GM19238 (cell line): ENCODE results near the gene TMEM117.
"Not testable (repeated sequence)": the region's sequence is repeated elsewhere in the genome, so short reads cannot be mapped to it uniquely, and the experiment has no call there.

Source experiments
- DNase-seq: peaks from one replicate; pipeline ENCODE4 v3.0.0; 2011; ENCODE audit warnings: low spot score; ENCODE audit not compliant: insufficient read length

TMEM117 gene

GRCh38 chr12:44206045-44206444, 370.2 kb downstream of the TMEM117 start:
- no peak for DNase-seq

GRCh38 chr12:44217146-44217883, 381.4 kb downstream of the TMEM117 start:
- DNase-seq: no peak

- no peak for DNase-seq
Observed at GRCh38 chr12:44223736-44224135, 387.9 kb downstream of the TMEM117 start.

GRCh38 chr12:44224399-44225148, 388.7 kb downstream of the TMEM117 start:
- no peak for DNase-seq

GRCh38 chr12:44225149-44225510, 389.2 kb downstream of the TMEM117 start:
- no peak for DNase-seq

GRCh38 chr12:44227616-44228015, 391.7 kb downstream of the TMEM117 start:
- no peak for DNase-seq

GRCh38 chr12:44229846-44230245, 394.0 kb downstream of the TMEM117 start:
- DNase-seq: no peak

- DNase-seq: no peak
Observed at GRCh38 chr12:44235674-44236073, 399.8 kb downstream of the TMEM117 start.

GRCh38 chr12:44240186-44240585, 404.3 kb downstream of the TMEM117 start:
- no peak for DNase-seq

- DNase-seq: no peak
Observed at GRCh38 chr12:44245932-44246331, 410.1 kb downstream of the TMEM117 start.

GRCh38 chr12:44246482-44247105, 410.7 kb downstream of the TMEM117 start:
- no peak for DNase-seq

- no peak for DNase-seq
Observed at GRCh38 chr12:44247588-44247987, 411.7 kb downstream of the TMEM117 start.

- DNase-seq: no peak
Observed at GRCh38 chr12:44248436-44248835, 412.6 kb downstream of the TMEM117 start.

- DNase-seq: not testable (repeated sequence)
Observed at GRCh38 chr12:44250440-44250839, 414.6 kb downstream of the TMEM117 start.

- no peak for DNase-seq
Observed at GRCh38 chr12:44253338-44253856, 417.5 kb downstream of the TMEM117 start.

- DNase-seq: no peak
Observed at GRCh38 chr12:44258246-44258645, 422.4 kb downstream of the TMEM117 start.

- DNase-seq: no peak
Observed at GRCh38 chr12:44259890-44260289, 424.0 kb downstream of the TMEM117 start.

- DNase-seq: no peak
Observed at GRCh38 chr12:44260581-44260980, 424.7 kb downstream of the TMEM117 start.

GRCh38 chr12:44285321-44285960, 449.6 kb downstream of the TMEM117 start:
- DNase-seq: no peak

- DNase-seq: no peak
Observed at GRCh38 chr12:44286336-44286735, 450.5 kb downstream of the TMEM117 start.

- DNase-seq: no peak
Observed at GRCh38 chr12:44286821-44287505, 451.1 kb downstream of the TMEM117 start.
